Measurements from ENCODE around the gene KBTBD12. TPM values are rescaled to one million over a fixed set of nuclear protein-coding genes. Genes with fewer than 3 reads are reported as not detected.

Gene KBTBD12
- total and polyA plus RNA-seq, 10 of the 15 experiments (the other 5 are each of a cell fraction or from before 2014, with no cell fraction given): 0.01 to 0.11 TPM; not detected in 8

GRCh38 chr3:127887321-127887720 lies 27.7 kb upstream of the KBTBD12 start:
- POLR2A ChIA-PET: interaction anchor here (1.3 kb wide), 1 partner anchor 51 kb away, joined by 3 read pairs; no protein-coding TSS in a partner anchor
- Histone ChIP-seq H3K4me3 (no peak overlapping the region), H4K20me1 (ENCODE audit: control insufficient read depth, insufficient read depth) (no peaks in the 10 kb centered on the region), H3K27me3 (replicated peaks in 1 of 2; ENCODE audit: control insufficient read depth in 2 of 2, insufficient read depth in 2 of 2, low read length in 1 of 2) (no peaks in the 10 kb centered on the region), H3K36me3 (ENCODE audit: control insufficient read depth in 2 of 2, insufficient read depth in 2 of 2, low read length in 1 of 2) (no peaks in the 10 kb centered on the region), H2AFZ (ENCODE audit: control insufficient read depth, low read depth, low read length) (peak overlapping the region; percentile 19; the same call in 1 of the 2 replicates), H3K4me2 (ENCODE audit: control insufficient read depth, insufficient read depth) (no peak overlapping the region), H3K27ac (ENCODE audit: control insufficient read depth, insufficient read depth) (no peak overlapping the region), H3K9ac (ENCODE audit: control insufficient read depth, insufficient read depth, low read length) (no peak overlapping the region), H3K9me3 (replicated peaks; ENCODE audit: control insufficient read depth, insufficient read depth, low read length) (peaks cover 23% of the 10 kb centered on the region), H3K79me2 (ENCODE audit: control insufficient read depth, insufficient read depth, low read length) (no peaks in the 10 kb centered on the region), H3K4me1 (ENCODE audit: control insufficient read depth, insufficient read depth, low read length) (peaks cover 3% of the 10 kb centered on the region; the same call in 1 of the 2 replicates)
- intact Hi-C loops (cut with micrococcal nuclease; ENCODE audit: unreplicated experiment): no loop called here
- 33% methylated on average over 4 of the region's 4 CpGs for WGBS (ENCODE audit: insufficient coverage, insufficient replicate concordance, low lambda C conversion rate, missing lambda C conversion rate)
- no peak for ATAC-seq
- no peak for FAIRE-seq
- no peak for TF ChIP-seq FOXM1 (IDR thresholded peaks at IDR 0.05; ENCODE audit: low read depth, low read length)
- 0 out of 2 replicates have a peak, but pooled peaks have one; percentile 24 for TF ChIP-seq EED (IDR thresholded peaks at IDR 0.05; ENCODE audit: low read depth)
- BruUV-seq (replicated peaks): no TSS peak
- in situ Hi-C loops (cut with MboI): no loop called here
- RAD21 ChIA-PET (ENCODE audit: unreplicated experiment): interaction anchor here (1.3 kb wide), 1 partner anchor 254 kb away, joined by 3 read pairs; no protein-coding TSS in a partner anchor
- CTCF ChIA-PET: interaction anchor here (0.7 to 1.3 kb wide), 2 partner anchors 74 to 107 kb away, joined by 3 read pairs; no protein-coding TSS in a partner anchor
- SMC1A ChIA-PET (ENCODE audit: uncharacterized antibody, unreplicated experiment): interaction anchor here (1.8 kb wide), 1 partner anchor 74 kb away, joined by 5 read pairs; no protein-coding TSS in a partner anchor
- DNase-seq (ENCODE audit: low read depth, low spot score): no peak

- H3K4me2 ChIP-seq (ENCODE audit: control insufficient read depth, insufficient read depth): no peak overlapping the region
- 63% methylated on average over 4 of the region's 4 CpGs for WGBS (ENCODE audit: insufficient coverage, insufficient replicate concordance, low lambda C conversion rate, missing lambda C conversion rate)
- ChIA-PET POLR2A (interaction anchor here (1.3 kb wide), 1 partner anchor 52 kb away, joined by 3 read pairs; no protein-coding TSS in a partner anchor), CTCF (interaction anchor here (1.3 kb wide), 1 partner anchor 11 kb away, joined by 3 read pairs; no protein-coding TSS in a partner anchor), RAD21 (ENCODE audit: unreplicated experiment) (no interaction called here), SMC1A (ENCODE audit: uncharacterized antibody, unreplicated experiment) (no interaction called here)
- peaks cover 3% of the 10 kb centered on the region; the same call in 1 of the 2 replicates for H3K4me1 ChIP-seq (ENCODE audit: control insufficient read depth, insufficient read depth, low read length)
- H3K36me3 ChIP-seq (ENCODE audit: control insufficient read depth in 2 of 2, insufficient read depth in 2 of 2, low read length in 1 of 2): no peaks in the 10 kb centered on the region
- H4K20me1 ChIP-seq (ENCODE audit: control insufficient read depth, insufficient read depth): no peaks in the 10 kb centered on the region
- in situ Hi-C loops (cut with MboI): no loop called here
- H3K27ac ChIP-seq (ENCODE audit: control insufficient read depth, insufficient read depth): no peak overlapping the region
- no peaks in the 10 kb centered on the region for H3K79me2 ChIP-seq (ENCODE audit: control insufficient read depth, insufficient read depth, low read length)
- intact Hi-C loops (cut with micrococcal nuclease; ENCODE audit: unreplicated experiment): no loop called here
- TF ChIP-seq NR2C2 (IDR thresholded peaks at IDR 0.05; ENCODE audit: borderline replicate concordance, control insufficient read depth, insufficient read length, low read depth) (no peak), JUND (IDR thresholded peaks at IDR 0.05; ENCODE audit: low read depth, low read length) (no peak), ZSCAN29 (IDR thresholded peaks at IDR 0.05) (no peak), TBL1XR1 (IDR thresholded peaks at IDR 0.05; ENCODE audit: low read depth, low read length) (no peak)
- TF ChIP-seq, protein P1, sequence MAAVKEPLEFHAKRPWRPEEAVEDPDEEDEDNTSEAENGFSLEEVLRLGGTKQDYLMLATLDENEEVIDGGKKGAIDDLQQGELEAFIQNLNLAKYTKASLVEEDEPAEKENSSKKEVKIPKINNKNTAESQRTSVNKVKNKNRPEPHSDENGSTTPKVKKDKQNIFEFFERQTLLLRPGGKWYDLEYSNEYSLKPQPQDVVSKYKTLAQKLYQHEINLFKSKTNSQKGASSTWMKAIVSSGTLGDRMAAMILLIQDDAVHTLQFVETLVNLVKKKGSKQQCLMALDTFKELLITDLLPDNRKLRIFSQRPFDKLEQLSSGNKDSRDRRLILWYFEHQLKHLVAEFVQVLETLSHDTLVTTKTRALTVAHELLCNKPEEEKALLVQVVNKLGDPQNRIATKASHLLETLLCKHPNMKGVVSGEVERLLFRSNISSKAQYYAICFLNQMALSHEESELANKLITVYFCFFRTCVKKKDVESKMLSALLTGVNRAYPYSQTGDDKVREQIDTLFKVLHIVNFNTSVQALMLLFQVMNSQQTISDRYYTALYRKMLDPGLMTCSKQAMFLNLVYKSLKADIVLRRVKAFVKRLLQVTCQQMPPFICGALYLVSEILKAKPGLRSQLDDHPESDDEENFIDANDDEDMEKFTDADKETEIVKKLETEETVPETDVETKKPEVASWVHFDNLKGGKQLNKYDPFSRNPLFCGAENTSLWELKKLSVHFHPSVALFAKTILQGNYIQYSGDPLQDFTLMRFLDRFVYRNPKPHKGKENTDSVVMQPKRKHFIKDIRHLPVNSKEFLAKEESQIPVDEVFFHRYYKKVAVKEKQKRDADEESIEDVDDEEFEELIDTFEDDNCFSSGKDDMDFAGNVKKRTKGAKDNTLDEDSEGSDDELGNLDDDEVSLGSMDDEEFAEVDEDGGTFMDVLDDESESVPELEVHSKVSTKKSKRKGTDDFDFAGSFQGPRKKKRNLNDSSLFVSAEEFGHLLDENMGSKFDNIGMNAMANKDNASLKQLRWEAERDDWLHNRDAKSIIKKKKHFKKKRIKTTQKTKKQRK (IDR thresholded peaks at IDR 0.05; ENCODE audit: low read depth, low read length): no peak
- TF ChIP-seq, protein P2, sequence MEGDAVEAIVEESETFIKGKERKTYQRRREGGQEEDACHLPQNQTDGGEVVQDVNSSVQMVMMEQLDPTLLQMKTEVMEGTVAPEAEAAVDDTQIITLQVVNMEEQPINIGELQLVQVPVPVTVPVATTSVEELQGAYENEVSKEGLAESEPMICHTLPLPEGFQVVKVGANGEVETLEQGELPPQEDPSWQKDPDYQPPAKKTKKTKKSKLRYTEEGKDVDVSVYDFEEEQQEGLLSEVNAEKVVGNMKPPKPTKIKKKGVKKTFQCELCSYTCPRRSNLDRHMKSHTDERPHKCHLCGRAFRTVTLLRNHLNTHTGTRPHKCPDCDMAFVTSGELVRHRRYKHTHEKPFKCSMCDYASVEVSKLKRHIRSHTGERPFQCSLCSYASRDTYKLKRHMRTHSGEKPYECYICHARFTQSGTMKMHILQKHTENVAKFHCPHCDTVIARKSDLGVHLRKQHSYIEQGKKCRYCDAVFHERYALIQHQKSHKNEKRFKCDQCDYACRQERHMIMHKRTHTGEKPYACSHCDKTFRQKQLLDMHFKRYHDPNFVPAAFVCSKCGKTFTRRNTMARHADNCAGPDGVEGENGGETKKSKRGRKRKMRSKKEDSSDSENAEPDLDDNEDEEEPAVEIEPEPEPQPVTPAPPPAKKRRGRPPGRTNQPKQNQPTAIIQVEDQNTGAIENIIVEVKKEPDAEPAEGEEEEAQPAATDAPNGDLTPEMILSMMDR (IDR thresholded peaks at IDR 0.05 in 2 of 3, conservative IDR thresholded peaks at IDR 0.05 in 1 of 3; ENCODE audit: control insufficient read depth in 2 of 3, extremely low read depth in 1 of 3, insufficient read depth in 1 of 3, low read depth in 3 of 3, low read length in 3 of 3): no peak
- H3K9ac ChIP-seq (ENCODE audit: control insufficient read depth, insufficient read depth, low read length): no peak overlapping the region
- peaks cover 23% of the 10 kb centered on the region for H3K9me3 ChIP-seq (replicated peaks; ENCODE audit: control insufficient read depth, insufficient read depth, low read length)
- no peak overlapping the region for H2AFZ ChIP-seq (ENCODE audit: control insufficient read depth, low read depth, low read length)
- DNase-seq (ENCODE audit: low read depth, low spot score) (no peak), FAIRE-seq (no peak), ATAC-seq (no peak)
- H3K27me3 ChIP-seq (replicated peaks in 1 of 2; ENCODE audit: control insufficient read depth in 2 of 2, insufficient read depth in 2 of 2, low read length in 1 of 2): no peaks in the 10 kb centered on the region
- no peak overlapping the region for H3K4me3 ChIP-seq
- BruUV-seq (replicated peaks): no TSS peak
Observed at GRCh38 chr3:127888156-127888555, 26.9 kb upstream of the KBTBD12 start.

Measured in GM12878 (cell line).